ENCODE results near the gene AUNIP.

AUNIP gene

GRCh38 chr1:25858906-25859789, at the start of gene AUNIP:
TSS of gene AUNIP (minus strand) at chr1:25859457. CDS start at chr1:25859357, 100 bp downstream.
- peak; percentile 70 for DNase-seq (ENCODE audit: low spot score)

DNA sequence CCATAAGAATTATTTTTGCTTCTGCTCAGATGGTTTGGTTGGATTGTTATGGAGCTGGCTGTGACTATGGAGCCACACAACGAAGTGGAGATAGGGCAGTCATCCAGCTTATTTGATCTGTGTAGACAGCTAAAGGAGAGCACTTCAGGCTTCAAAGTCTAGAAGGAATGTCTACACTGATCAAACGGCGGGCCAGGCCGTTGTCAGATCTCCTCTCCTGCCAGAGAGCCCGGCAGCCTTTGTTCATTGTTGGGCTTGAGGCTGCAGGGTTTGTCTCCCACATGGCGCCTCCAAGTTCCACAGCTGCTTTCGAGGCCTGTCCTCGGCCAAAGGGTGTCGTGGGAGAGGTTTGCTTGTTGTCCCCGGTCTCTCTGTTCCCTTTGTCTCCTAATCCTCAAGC, 49.8 kb upstream of the AUNIP start:
- DNase-seq (ENCODE audit: low spot score): no peak

GRCh38 chr1:25908161-25908560, 48.9 kb upstream of the AUNIP start:
- DNase-seq (ENCODE audit: low spot score): no peak

DNA sequence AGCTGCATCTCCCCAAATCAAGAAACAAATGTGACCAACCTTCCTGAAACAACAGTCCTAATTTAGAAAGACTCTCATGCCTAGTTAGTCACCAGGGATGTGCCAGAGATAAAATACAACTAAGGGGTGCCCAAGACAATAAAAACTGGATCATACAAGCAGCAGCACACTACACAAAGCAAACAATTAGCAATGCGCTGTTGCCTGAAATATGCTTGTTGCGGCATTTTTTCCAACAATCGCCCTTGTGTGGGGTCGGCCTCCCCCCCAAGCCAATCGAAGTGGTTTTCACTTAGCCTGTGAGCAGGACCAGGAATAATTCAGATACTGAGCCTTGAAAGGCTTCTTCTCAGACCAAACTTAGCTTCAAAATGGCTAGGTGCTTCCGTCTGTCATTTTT, 48.3 kb upstream of the AUNIP start:
- no peak for DNase-seq (ENCODE audit: low spot score)

GRCh38 chr1:25906644-25907300, 47.5 kb upstream of the AUNIP start:
- peak; percentile 59 for DNase-seq (ENCODE audit: low spot score)

GRCh38 chr1:25905680-25906643, 46.7 kb upstream of the AUNIP start, which contains the start of gene STMN1:
TSS of gene STMN1 (minus strand) at chr1:25906419. CDS start at chr1:25904676, 1,743 bp downstream.
- peak; percentile 94 for DNase-seq (ENCODE audit: low spot score)

DNA sequence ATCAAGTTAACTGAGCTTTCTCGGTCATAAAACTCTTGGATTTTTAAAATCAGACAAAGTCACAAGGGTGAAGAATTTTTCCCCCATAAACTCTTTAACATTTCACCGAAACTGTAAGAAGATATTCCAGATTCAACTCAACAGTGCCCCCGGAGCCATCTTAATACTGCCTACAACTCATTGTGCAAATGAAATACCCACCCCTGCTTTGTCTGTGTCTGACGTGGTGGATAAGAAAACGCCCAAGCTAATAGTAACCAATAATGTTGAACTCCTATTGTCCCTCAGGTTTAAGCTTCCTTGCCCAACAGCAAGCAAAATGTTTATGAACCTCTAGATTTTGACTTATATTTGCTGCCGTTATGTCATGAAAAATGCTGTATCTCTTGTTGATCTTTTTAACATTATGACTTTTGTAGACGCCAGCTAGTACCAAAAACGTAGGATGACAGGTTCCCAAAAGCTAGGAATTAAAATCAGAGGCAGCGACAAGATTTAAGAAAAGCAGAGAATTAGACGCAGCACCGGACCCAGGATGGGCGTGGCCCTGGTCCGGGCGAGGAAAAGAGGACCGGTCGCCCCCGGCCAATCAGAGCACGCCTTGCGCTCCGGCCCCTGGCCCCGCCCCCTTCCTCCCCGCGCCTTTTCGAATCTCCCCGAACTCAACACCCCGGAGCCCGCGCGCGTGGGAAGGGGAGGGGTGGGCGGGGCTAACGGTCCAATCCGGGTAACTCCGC, 45.9 kb upstream of the AUNIP start:
- peak; percentile 94 for DNase-seq (ENCODE audit: low spot score)

GRCh38 chr1:25903986-25904385, 44.7 kb upstream of the AUNIP start:
- DNase-seq (ENCODE audit: low spot score): no peak

DNA sequence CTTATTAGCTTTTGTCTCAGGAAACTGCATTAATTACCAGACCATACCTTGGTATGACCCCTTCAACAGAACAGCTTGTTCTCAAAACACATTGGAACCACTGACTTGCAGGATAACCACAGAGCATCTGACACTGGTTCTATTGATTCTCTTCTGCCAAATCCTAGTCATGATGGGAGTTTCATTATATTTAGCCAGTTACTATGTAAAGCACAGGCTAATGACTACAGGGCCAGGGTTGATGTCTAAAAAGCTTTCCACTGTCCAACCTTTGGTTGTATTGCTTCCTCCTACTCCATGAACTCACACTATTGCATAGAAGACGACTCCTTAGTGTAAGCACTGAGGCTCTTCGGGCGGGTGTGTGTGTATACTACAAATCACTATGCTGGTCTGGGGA, 43.2 kb upstream of the AUNIP start:
- no peak for DNase-seq (ENCODE audit: low spot score)

DNA sequence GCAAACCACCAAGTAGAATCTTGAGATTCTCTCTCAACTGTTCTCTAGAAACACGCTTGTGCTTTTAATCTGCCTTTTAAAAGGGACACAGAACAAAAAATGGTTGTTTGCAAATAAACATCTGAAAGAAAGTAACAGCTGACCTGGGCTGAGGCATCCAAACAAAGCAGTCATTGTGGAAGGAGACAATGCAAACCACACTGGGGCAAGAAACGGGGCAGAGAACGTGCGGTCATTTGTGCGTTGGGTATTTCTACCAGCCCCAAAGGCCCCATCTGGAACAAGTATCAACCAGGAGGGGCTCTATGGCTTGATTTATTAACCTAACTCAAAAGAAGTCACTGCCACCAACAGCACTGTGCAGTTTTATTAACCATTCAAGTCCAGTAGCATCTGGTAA, 41.0 kb upstream of the AUNIP start:
- DNase-seq (ENCODE audit: low spot score): no peak

GRCh38 chr1:25899792-25900191, 40.5 kb upstream of the AUNIP start:
- no peak for DNase-seq (ENCODE audit: low spot score)

GRCh38 chr1:25898223-25899015, 39.2 kb upstream of the AUNIP start:
- DNase-seq (ENCODE audit: low spot score): peak; percentile 28

DNA sequence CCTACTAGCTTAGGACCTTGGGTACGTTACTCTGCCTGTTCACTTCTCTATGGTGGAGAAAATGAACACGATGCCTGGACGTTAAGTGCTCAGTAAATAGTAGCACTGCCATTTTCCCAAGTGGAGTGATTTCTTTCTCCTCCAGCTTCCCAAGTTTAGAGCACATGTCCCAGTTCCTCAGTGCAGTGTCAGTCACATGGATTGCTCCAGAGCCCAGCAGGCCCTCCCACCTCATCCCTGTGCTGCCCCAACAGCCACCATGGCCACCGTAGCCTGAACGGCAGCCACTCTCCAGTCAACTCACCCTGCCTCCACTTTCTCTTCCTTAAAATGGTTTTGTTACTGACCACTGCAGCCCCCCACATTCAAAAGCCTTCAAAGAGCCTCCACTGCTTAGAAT, 38.5 kb upstream of the AUNIP start:
- peak; percentile 44 for DNase-seq (ENCODE audit: low spot score)

DNA sequence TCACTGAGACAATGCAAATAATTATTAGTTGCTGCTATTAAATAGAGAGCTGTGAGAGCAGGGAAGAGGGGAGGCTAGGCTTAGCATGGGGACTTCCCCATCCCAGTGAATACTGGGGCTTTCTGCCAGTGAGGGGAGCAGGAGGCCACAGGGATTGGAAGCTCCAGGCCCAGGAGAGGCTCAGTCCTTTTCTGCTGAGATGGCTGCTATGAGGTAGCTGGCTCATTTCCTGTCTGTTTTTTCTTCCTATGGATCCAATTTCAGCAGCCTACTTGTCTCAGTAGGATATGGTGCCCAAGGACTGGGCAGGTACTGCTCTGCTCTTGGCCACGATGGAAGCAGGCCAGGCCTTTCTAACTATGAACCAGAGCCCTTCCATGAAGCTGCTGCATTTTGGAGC, 37.0 kb upstream of the AUNIP start:
- DNase-seq (ENCODE audit: low spot score): peak; percentile 64

- DNase-seq (ENCODE audit: low spot score): peak; percentile 95
These were observed 36.2 kb upstream of the AUNIP start for GRCh38 chr1:25895365-25895990.

DNA sequence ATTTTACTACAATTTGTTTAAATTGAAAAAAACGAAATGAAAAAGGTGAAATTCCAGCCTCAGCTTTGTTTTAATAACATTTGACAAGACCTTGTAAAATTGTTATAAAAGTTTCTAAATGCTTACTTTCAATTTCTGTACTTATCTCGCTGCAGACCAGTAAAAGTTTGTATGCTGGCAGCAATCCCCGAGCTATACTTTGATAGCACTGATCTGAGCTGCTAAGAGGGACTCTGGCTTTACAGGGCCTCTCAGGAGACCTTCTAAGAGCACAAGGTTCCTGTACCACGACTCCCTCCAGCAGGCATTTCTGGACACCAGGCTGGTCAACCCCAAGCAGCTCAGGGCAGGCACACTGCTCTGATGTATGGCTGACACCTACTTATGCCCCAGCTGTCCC, 33.9 kb upstream of the AUNIP start:
- no peak for DNase-seq (ENCODE audit: low spot score)

GRCh38 chr1:25891606-25892005, 32.3 kb upstream of the AUNIP start:
- no peak for DNase-seq (ENCODE audit: low spot score)

- DNase-seq (ENCODE audit: low spot score): peak; percentile 36
These were observed 31.2 kb upstream of the AUNIP start for GRCh38 chr1:25890239-25891034.

- peak; percentile 39 for DNase-seq (ENCODE audit: low spot score)
These were observed 30.2 kb upstream of the AUNIP start for GRCh38 chr1:25889470-25889869.
